Esophagus muscularis mucosa (tissue), 4 donors: ENCODE results near the gene ZBTB1. TPM values are rescaled to one million over a fixed set of nuclear protein-coding genes. Genes with fewer than 3 reads are reported as not detected.
"Not testable (repeated sequence)": the region's sequence is repeated elsewhere in the genome, so short reads cannot be mapped to it uniquely, and the experiment has no call there.

Source experiments
- DNase-seq: peaks from one replicate; pipeline ENCODE4 v3.0.0-alpha.2; 2017; ENCODE audit errors: extremely low spot score
- H3K27ac ChIP-seq, 4 donors: fragments of 200-600 bp; sonication (generic); replicated peaks in 1 of 4; 1 replicate in 3 of 4; 2 replicates in 1 of 4; pipeline ENCODE4 v1.5.1; 2016 to 2019; ENCODE audit warnings: mild to moderate bottlenecking in 1 of 4
- H3K27me3 ChIP-seq, 4 donors: fragments of 200-600 bp; sonication (generic); one replicate each; pipeline versions ENCODE4 v1.5.1 to v1.6.0; 2016 to 2019
- H3K36me3 ChIP-seq, 4 donors: fragments of 200-600 bp; sonication (generic); one replicate each; pipeline ENCODE4 v1.5.1; 2016 to 2019
- H3K4me1 ChIP-seq, 4 donors: fragments of 200-600 bp; sonication (generic); one replicate each; pipeline ENCODE4 v1.5.1; 2016 to 2019
- H3K4me3 ChIP-seq, 4 donors: fragments of 200-600 bp; sonication (generic); 1 replicate in 2 of 4; 2 replicates in 2 of 4; pipeline ENCODE4 v1.5.1; 2016 to 2019; ENCODE audit warnings: mild to moderate bottlenecking in 4 of 4, moderate library complexity in 1 of 4
- H3K9me3 ChIP-seq, 4 donors: fragments of 200-600 bp; sonication (generic); 1 replicate in 3 of 4; 2 replicates in 1 of 4; pipeline ENCODE4 v1.5.1; 2016 to 2019
- CTCF ChIP-seq, 3 experiments: fragments of 200-600 bp in 2 of 3; fragments of 450-650 bp in 1 of 3; sonication (generic) in 2 of 3; IDR thresholded peaks; one replicate each; pipeline ENCODE4 v1.5.1; 2017 to 2019; ENCODE audit warnings: antibody characterized with exemption in 3 of 3, mild to moderate bottlenecking in 2 of 3, moderate library complexity in 1 of 3
- EP300 ChIP-seq: sonication (generic); formaldehyde crosslinking; IDR thresholded peaks from one replicate; pipeline ENCODE4 v1.6.1; 2017; ENCODE audit warnings: antibody characterized with exemption
- POLR2A ChIP-seq: fragments of 450-650 bp; IDR thresholded peaks from one replicate; pipeline ENCODE4 v1.6.1; 2017; ENCODE audit warnings: antibody characterized with exemption, moderate library complexity, mild to moderate bottlenecking, low read depth
- POLR2AphosphoS5 ChIP-seq, 2 donors: sonication (generic); formaldehyde crosslinking; IDR thresholded peaks; one replicate each; pipeline ENCODE4 v1.6.1; 2017; ENCODE audit warnings: antibody characterized with exemption in 2 of 2
- WGBS: methylation state at CpG from one replicate; pipeline ENCODE4 v1.1.5; 2018; 5-methylcytosine and 5-hydroxymethylcytosine counted together
- intact Hi-C: fragments of 100-400 bp; cut with DNase I; formaldehyde crosslinking; loops from one replicate; pipeline ENCODE4 v1.15.1; 2023
- total RNA-seq, 4 donors: library from RNA; depleted of rRNA; stranded (reverse); fragments of >200 nt; gene quantifications; one replicate each; pipeline versions ENCODE4 v1.1.0 to v1.2.1, GENCODE V29; 2016

The ZBTB1 gene
- total RNA-seq, 4 donors from 2014 or later: 31.4 to 41.9 (median 35.3) TPM

GRCh38 chr14:64516969-64517368 is 12.4 kb downstream of the ZBTB1 start:
- Histone ChIP-seq H3K9me3 (no peaks in the 10 kb centered on the region), H3K36me3 (peaks cover 4 to 8% (median 6%) of the 10 kb centered on the region in 4 donors), H3K27ac (no peak overlapping the region), H3K4me3 (no peak overlapping the region), H3K27me3 (no peaks in the 10 kb centered on the region), H3K4me1 (peaks cover 14 to 56% (median 37%) of the 10 kb centered on the region in 4 donors)
- DNase-seq: no peak
- TF ChIP-seq POLR2AphosphoS5 (IDR thresholded peaks at IDR 0.05) (no peak), EP300 (no peak), POLR2A (no peak), CTCF (IDR thresholded peaks at IDR 0.05) (no peak)
- intact Hi-C loops: no loop called here
- WGBS: 88% methylated on average over 1 of the region's 1 CpG

GRCh38 chr14:64517667-64518066 is 13.1 kb downstream of the ZBTB1 start:
- H3K9me3 ChIP-seq, DNase-seq, intact Hi-C loops, H3K27ac ChIP-seq, H3K4me3 ChIP-seq, H3K27me3 ChIP-seq: not testable (repeated sequence)
- Histone ChIP-seq H3K36me3 (peaks cover 8 to 15% (median 13%) of the 10 kb centered on the region in 4 donors), H3K4me1 (peaks cover 10 to 49% (median 30%) of the 10 kb centered on the region in 4 donors)
- 80% methylated on average over 6 of the region's 6 CpGs for WGBS

GRCh38 chr14:64518229-64518628 is 13.7 kb downstream of the ZBTB1 start:
- H3K4me3 ChIP-seq: no peak overlapping the region
- TF ChIP-seq CTCF (IDR thresholded peaks at IDR 0.05) (no peak), POLR2AphosphoS5 (IDR thresholded peaks at IDR 0.05) (no peak), EP300 (no peak), POLR2A (no peak)
- intact Hi-C loops: no loop called here

GRCh38 chr14:64520699-64521098 is 16.1 kb downstream of the ZBTB1 start:
- Histone ChIP-seq H3K9me3 (no peaks in the 10 kb centered on the region), H3K4me3 (no peak overlapping the region), H3K36me3 (peaks cover 8 to 24% (median 18%) of the 10 kb centered on the region in 4 donors), H3K27ac (no peak overlapping the region), H3K27me3 (no peaks in the 10 kb centered on the region), H3K4me1 (peaks cover 0 to 21% (median 10%) of the 10 kb centered on the region in 4 donors)
- no peak for DNase-seq
- TF ChIP-seq POLR2A (no peak), POLR2AphosphoS5 (IDR thresholded peaks at IDR 0.05) (no peak), EP300 (no peak), CTCF (IDR thresholded peaks at IDR 0.05) (no peak)
- WGBS: 97% methylated on average over 4 of the region's 4 CpGs
- intact Hi-C loops: no loop called here

More at GRCh38 chr14:64518229-64518628, 13.7 kb downstream of the ZBTB1 start:
- H3K4me1 ChIP-seq: peaks cover 7 to 43% (median 28%) of the 10 kb centered on the region in 4 donors
- WGBS: 93% methylated on average over 4 of the region's 4 CpGs
- H3K36me3 ChIP-seq: peaks cover 8 to 21% (median 16%) of the 10 kb centered on the region in 4 donors
- no peaks in the 10 kb centered on the region for H3K27me3 ChIP-seq
- no peak for DNase-seq
- no peaks in the 10 kb centered on the region for H3K9me3 ChIP-seq
- no peak overlapping the region for H3K27ac ChIP-seq

- Histone ChIP-seq H3K4me1 (peaks cover 0 to 5% (median 0%) of the 10 kb centered on the region in 4 donors), H3K36me3 (peaks cover 8 to 28% (median 18%) of the 10 kb centered on the region in 4 donors), H3K27ac (no peak overlapping the region), H3K4me3 (no peak overlapping the region), H3K27me3 (no peaks in the 10 kb centered on the region), H3K9me3 (no peaks in the 10 kb centered on the region)
- intact Hi-C loops: no loop called here
- TF ChIP-seq EP300 (no peak), CTCF (IDR thresholded peaks at IDR 0.05) (no peak), POLR2AphosphoS5 (IDR thresholded peaks at IDR 0.05) (no peak), POLR2A (no peak)
- 90% methylated on average over 9 of the region's 9 CpGs for WGBS
- no peak for DNase-seq
These were observed 18.2 kb downstream of the ZBTB1 start for GRCh38 chr14:64522591-64523355.
